Measurements from ENCODE around the gene RHNO1.

RHNO1 gene

DNA sequence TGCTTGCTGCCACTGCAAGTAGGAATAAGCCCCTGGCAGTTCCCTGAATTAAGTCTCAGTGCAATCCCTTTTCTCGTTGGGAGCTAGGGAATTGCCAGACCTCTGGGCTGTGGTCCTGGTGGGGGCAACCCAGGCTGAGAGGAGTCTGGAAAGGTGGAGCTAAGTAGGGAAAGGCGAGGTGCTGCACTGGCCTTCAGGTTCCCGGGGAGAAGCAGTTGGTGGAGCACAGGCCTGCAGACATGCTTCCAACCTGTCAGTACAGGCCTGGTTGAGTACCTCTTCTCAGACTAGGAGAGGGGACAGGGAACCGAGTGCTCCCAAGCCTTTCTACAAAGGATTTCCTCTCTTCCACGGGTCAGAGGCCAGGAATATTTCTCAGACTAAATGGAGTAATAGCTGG, 43.7 kb upstream of the RHNO1 start:
- DNase-seq: no peak
- Histone ChIP-seq H3K4me2 (ENCODE audit: insufficient read depth, low read length) (no peak overlapping the region), H3K36me3 (ENCODE audit: insufficient read depth, low read length) (peaks cover 11% of the 10 kb centered on the region; the same call in 1 of the 2 replicates), H2AFZ (ENCODE audit: low read depth, low read length) (no peak overlapping the region), H3K27ac (ENCODE audit: low read length) (no peak overlapping the region), H3K4me1 (ENCODE audit: insufficient read depth, low read length) (no peaks in the 10 kb centered on the region), H3K4me3 (ENCODE audit: low read depth in 1 of 2, low read length in 2 of 2) (no peak overlapping the region), H3K79me2 (ENCODE audit: insufficient read depth, low read length) (no peaks in the 10 kb centered on the region), H3K27me3 (ENCODE audit: insufficient read depth, low read length, poor library complexity) (no peaks in the 10 kb centered on the region), H3K9ac (ENCODE audit: low read depth, low read length) (no peak overlapping the region), H3K9me3 (ENCODE audit: insufficient read depth, low read length, severe bottlenecking) (no peaks in the 10 kb centered on the region), H4K20me1 (ENCODE audit: insufficient read depth, low read length) (no peaks in the 10 kb centered on the region; the same call in 1 of the 2 replicates)
- no peak for ATAC-seq (ENCODE audit: insufficient read depth, low read depth)
- no peak for TF ChIP-seq EZH2 (IDR thresholded peaks at IDR 0.05; ENCODE audit: borderline replicate concordance, low read depth, low read length, severe bottlenecking)
- TF ChIP-seq, protein P1, sequence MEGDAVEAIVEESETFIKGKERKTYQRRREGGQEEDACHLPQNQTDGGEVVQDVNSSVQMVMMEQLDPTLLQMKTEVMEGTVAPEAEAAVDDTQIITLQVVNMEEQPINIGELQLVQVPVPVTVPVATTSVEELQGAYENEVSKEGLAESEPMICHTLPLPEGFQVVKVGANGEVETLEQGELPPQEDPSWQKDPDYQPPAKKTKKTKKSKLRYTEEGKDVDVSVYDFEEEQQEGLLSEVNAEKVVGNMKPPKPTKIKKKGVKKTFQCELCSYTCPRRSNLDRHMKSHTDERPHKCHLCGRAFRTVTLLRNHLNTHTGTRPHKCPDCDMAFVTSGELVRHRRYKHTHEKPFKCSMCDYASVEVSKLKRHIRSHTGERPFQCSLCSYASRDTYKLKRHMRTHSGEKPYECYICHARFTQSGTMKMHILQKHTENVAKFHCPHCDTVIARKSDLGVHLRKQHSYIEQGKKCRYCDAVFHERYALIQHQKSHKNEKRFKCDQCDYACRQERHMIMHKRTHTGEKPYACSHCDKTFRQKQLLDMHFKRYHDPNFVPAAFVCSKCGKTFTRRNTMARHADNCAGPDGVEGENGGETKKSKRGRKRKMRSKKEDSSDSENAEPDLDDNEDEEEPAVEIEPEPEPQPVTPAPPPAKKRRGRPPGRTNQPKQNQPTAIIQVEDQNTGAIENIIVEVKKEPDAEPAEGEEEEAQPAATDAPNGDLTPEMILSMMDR (IDR thresholded peaks at IDR 0.05; ENCODE audit: borderline replicate concordance, extremely low read depth, low read length, poor library complexity, severe bottlenecking): no peak

DNA sequence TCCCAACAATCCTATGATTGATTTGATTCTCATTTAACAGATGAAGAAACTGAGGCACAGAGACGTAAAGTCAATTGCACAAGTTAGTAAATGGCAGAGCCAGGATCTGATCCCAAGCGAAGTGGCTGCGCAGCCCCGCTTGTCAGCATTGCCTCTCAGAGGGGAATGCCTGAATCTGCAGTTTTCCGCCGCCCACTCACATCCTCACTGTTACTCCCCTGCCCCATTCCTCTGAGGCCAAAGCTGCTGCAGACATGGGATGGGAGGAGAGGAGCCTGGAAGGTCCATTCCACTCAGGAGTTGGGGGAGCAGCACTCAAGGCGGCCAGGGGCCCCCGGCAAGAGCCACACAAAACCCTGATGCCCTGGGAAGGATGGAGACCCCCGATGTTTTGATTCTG, 43.2 kb upstream of the RHNO1 start:
- Histone ChIP-seq H3K4me3 (ENCODE audit: low read depth in 1 of 2, low read length in 2 of 2) (no peak overlapping the region), H3K36me3 (ENCODE audit: insufficient read depth, low read length) (peaks cover 10% of the 10 kb centered on the region; the same call in 1 of the 2 replicates), H3K27me3 (ENCODE audit: insufficient read depth, low read length, poor library complexity) (no peaks in the 10 kb centered on the region), H2AFZ (ENCODE audit: low read depth, low read length) (no peak overlapping the region), H3K79me2 (ENCODE audit: insufficient read depth, low read length) (no peaks in the 10 kb centered on the region), H3K4me2 (ENCODE audit: insufficient read depth, low read length) (no peak overlapping the region), H4K20me1 (ENCODE audit: insufficient read depth, low read length) (no peaks in the 10 kb centered on the region), H3K4me1 (ENCODE audit: insufficient read depth, low read length) (no peaks in the 10 kb centered on the region), H3K9me3 (ENCODE audit: insufficient read depth, low read length, severe bottlenecking) (no peaks in the 10 kb centered on the region), H3K27ac (ENCODE audit: low read length) (no peak overlapping the region), H3K9ac (ENCODE audit: low read depth, low read length) (no peak overlapping the region)
- no peak for TF ChIP-seq EZH2 (IDR thresholded peaks at IDR 0.05; ENCODE audit: borderline replicate concordance, low read depth, low read length, severe bottlenecking)
- TF ChIP-seq, protein P1 (IDR thresholded peaks at IDR 0.05; ENCODE audit: borderline replicate concordance, extremely low read depth, low read length, poor library complexity, severe bottlenecking): no peak
- ATAC-seq (ENCODE audit: insufficient read depth, low read depth): no peak
- DNase-seq: no peak

DNA sequence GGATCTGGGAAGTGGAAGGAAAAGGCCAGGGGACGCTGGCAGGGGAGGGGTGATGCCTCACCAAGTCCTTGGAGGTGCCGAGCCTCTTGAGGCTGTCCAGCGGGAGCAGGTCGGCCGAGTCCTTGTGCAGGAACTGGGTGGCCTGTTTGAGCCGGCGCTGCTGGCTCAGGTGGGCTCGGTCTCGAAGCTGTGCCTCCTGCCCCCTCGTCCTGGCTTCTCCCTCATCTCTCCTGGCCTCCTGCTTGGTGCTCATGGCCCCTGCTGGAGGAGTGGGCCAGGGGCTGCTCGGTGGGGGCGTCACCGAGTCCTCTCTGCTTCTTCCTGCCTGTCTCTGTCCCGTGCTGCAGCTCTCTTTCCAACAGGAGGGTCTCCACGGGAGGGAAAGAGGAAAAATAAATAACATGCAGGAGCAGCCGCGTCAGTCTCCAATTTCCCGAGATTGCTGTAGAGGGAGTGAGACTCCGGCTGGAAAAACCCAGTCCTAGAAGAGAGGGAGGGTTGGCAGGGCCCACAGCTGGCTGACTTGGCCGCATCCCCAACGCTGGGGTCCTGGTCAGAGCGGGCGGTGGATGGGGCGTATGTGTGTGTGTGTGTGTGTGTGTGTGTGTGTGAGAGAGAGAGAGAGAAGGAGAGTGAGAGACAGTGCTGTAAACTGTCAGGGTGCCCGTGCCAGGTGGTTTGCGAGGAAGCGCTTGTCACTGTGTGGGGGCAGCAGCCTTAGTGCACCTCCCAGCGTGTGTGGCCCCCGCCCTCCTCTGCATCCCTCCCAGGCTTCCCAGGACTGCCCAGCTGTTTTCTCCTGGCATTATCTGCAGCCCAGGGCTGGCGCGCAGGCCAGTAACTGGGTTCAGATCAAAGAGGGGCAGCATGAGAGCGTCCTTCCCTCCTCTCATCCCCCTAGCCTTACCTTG, 42.2 kb upstream of the RHNO1 start, which contains the start of gene NRIP2:
NRIP2 (minus strand) TSS at position 455 of the 911 bp plus-strand sequence; CDS start at position 403, 52 bp downstream.
- H3K9ac ChIP-seq (ENCODE audit: low read depth, low read length): no peak within 1 kb of the TSS
- H4K20me1 ChIP-seq (ENCODE audit: insufficient read depth, low read length): no peaks in the 10 kb centered on the region
- TF ChIP-seq, protein P1 (IDR thresholded peaks at IDR 0.05; ENCODE audit: borderline replicate concordance, extremely low read depth, low read length, poor library complexity, severe bottlenecking): no peak
- no peak for TF ChIP-seq EZH2 (IDR thresholded peaks at IDR 0.05; ENCODE audit: borderline replicate concordance, low read depth, low read length, severe bottlenecking)
- H3K4me2 ChIP-seq (ENCODE audit: insufficient read depth, low read length): no peak within 1 kb of the TSS
- no peak within 1 kb of the TSS for H3K4me3 ChIP-seq (ENCODE audit: low read depth in 1 of 2, low read length in 2 of 2)
- no peaks in the 10 kb centered on the region for H3K79me2 ChIP-seq (ENCODE audit: insufficient read depth, low read length)
- H3K27ac ChIP-seq (ENCODE audit: low read length): no peak within 1 kb of the TSS
- H3K9me3 ChIP-seq (ENCODE audit: insufficient read depth, low read length, severe bottlenecking): no peaks in the 10 kb centered on the region
- no peaks in the 10 kb centered on the region for H3K27me3 ChIP-seq (ENCODE audit: insufficient read depth, low read length, poor library complexity)
- no peak; the same call in 2 of the 3 replicates for ATAC-seq (ENCODE audit: insufficient read depth, low read depth)
- H3K36me3 ChIP-seq (ENCODE audit: insufficient read depth, low read length): peaks cover 15% of the 10 kb centered on the region; the same call in 1 of the 2 replicates
- H2AFZ ChIP-seq (ENCODE audit: low read depth, low read length): no peak within 1 kb of the TSS
- no peaks in the 10 kb centered on the region for H3K4me1 ChIP-seq (ENCODE audit: insufficient read depth, low read length)
- DNase-seq: no peak
